SK-N-MC (cell line): Measurements from ENCODE around the gene KCNA10.

Experiments
- DNase-seq: peaks from one replicate; pipeline ENCODE4 v3.0.0-alpha.2; 2011; ENCODE audit warnings: low read depth, low spot score
- H3K27ac ChIP-seq: fragments of 200-600 bp; sonication (generic); 2 replicates; pipeline ENCODE4 v1.5.1; 2016; ENCODE audit warnings: mixed run types
- H3K36me3 ChIP-seq: fragments of 200-600 bp; sonication (generic); 2 replicates; pipeline ENCODE4 v1.6.1; 2017; ENCODE audit warnings: antibody characterized with exemption, low read length, mixed read lengths; ENCODE audit not compliant: insufficient read depth
- H3K4me3 ChIP-seq: fragments of 200-600 bp; sonication (generic); 2 replicates; pipeline ENCODE4 v1.5.1; 2016
- H3K9ac ChIP-seq: fragments of 200-600 bp; sonication (generic); 2 replicates; pipeline ENCODE4 v1.8.0; 2017; ENCODE audit warnings: mixed run types, mixed read lengths; ENCODE audit not compliant: insufficient read length
- H3K9me3 ChIP-seq: fragments of 200-600 bp; sonication (generic); 2 replicates; pipeline ENCODE4 v1.6.1; 2017; ENCODE audit warnings: low read depth, mild to moderate bottlenecking, antibody characterized with exemption, low read length, moderate library complexity, mixed read lengths
- EZH2 ChIP-seq: fragments of 200-600 bp; sonication (generic); IDR thresholded peaks from one replicate; pipeline ENCODE4 v1.6.1; 2017; ENCODE audit warnings: antibody characterized with exemption
- FOXP2 ChIP-seq: optimal IDR thresholded peaks from 2 replicates; pipeline ENCODE3; 2011; ENCODE audit warnings: mild to moderate bottlenecking, moderate library complexity; ENCODE audit not compliant: insufficient read depth; ENCODE audit errors: extremely low read length, control extremely low read depth
- POLR2AphosphoS5 ChIP-seq: IDR thresholded peaks from 2 replicates; pipeline ENCODE4 v1.6.1; 2012; ENCODE audit warnings: mild to moderate bottlenecking, low read depth, low read length, borderline replicate concordance

KCNA10 gene

GRCh38 chr1:110541906-110542395 lies 23.0 kb upstream of the KCNA10 start:
- H3K36me3 ChIP-seq = no peaks in the 10 kb centered on the region
- no peak overlapping the region for H3K9ac ChIP-seq
- no peak overlapping the region for H3K4me3 ChIP-seq
- TF ChIP-seq EZH2 (no peak), POLR2AphosphoS5 (no peak), FOXP2 (no peak)
- H3K9me3 ChIP-seq = no peaks in the 10 kb centered on the region
- no peak for DNase-seq
- H3K27ac ChIP-seq = no peak overlapping the region

- Histone ChIP-seq H3K4me3 (no peak overlapping the region), H3K36me3 (no peaks in the 10 kb centered on the region), H3K9ac (no peak overlapping the region), H3K9me3 (no peaks in the 10 kb centered on the region), H3K27ac (no peak overlapping the region)
- TF ChIP-seq EZH2 = no peak
- TF ChIP-seq FOXP2 = no peak
- no peak for TF ChIP-seq POLR2AphosphoS5
- no peak for DNase-seq
Measured at GRCh38 chr1:110540891-110541685, 22.1 kb upstream of the KCNA10 start.

GRCh38 chr1:110538921-110539320 lies 19.9 kb upstream of the KCNA10 start:
- Histone ChIP-seq H3K9me3 (no peaks in the 10 kb centered on the region), H3K36me3 (no peaks in the 10 kb centered on the region), H3K27ac (no peak overlapping the region), H3K9ac (no peak overlapping the region), H3K4me3 (no peak overlapping the region)
- DNase-seq = no peak
- TF ChIP-seq POLR2AphosphoS5 (no peak), EZH2 (no peak), FOXP2 (no peak)

- Histone ChIP-seq H3K27ac (no peak overlapping the region), H3K36me3 (no peaks in the 10 kb centered on the region), H3K9ac (no peak overlapping the region), H3K4me3 (no peak overlapping the region), H3K9me3 (no peaks in the 10 kb centered on the region)
- TF ChIP-seq POLR2AphosphoS5 (no peak), EZH2 (no peak), FOXP2 (no peak)
- DNase-seq = no peak
Measured at GRCh38 chr1:110538075-110538474, 19.1 kb upstream of the KCNA10 start.

- Histone ChIP-seq H3K36me3 (no peaks in the 10 kb centered on the region), H3K27ac (no peak overlapping the region)
- DNase-seq = no peak
Measured at GRCh38 chr1:110535985-110536384, 17.0 kb upstream of the KCNA10 start.

GRCh38 chr1:110533230-110533629 lies 14.3 kb upstream of the KCNA10 start:
- Histone ChIP-seq H3K9me3 (no peaks in the 10 kb centered on the region), H3K27ac (no peak overlapping the region), H3K36me3 (no peaks in the 10 kb centered on the region), H3K4me3 (no peak overlapping the region), H3K9ac (no peak overlapping the region)
- DNase-seq = no peak
- TF ChIP-seq POLR2AphosphoS5 = no peak
- TF ChIP-seq EZH2 = no peak
- TF ChIP-seq FOXP2 = no peak

More at GRCh38 chr1:110535985-110536384, 17.0 kb upstream of the KCNA10 start:
- Histone ChIP-seq H3K9me3 (no peaks in the 10 kb centered on the region), H3K9ac (no peak overlapping the region), H3K4me3 (no peak overlapping the region)
- TF ChIP-seq FOXP2 (no peak), EZH2 (no peak), POLR2AphosphoS5 (no peak)

- no peaks in the 10 kb centered on the region for H3K36me3 ChIP-seq
- no peak overlapping the region for H3K4me3 ChIP-seq
- H3K9ac ChIP-seq = no peak overlapping the region
- TF ChIP-seq POLR2AphosphoS5 = no peak
- H3K9me3 ChIP-seq = no peaks in the 10 kb centered on the region
- H3K27ac ChIP-seq = no peak overlapping the region
- DNase-seq = no peak
Measured at GRCh38 chr1:110529011-110529410, 10.0 kb upstream of the KCNA10 start.

- no peak overlapping the region for H3K4me3 ChIP-seq
- DNase-seq = no peak
- H3K36me3 ChIP-seq = no peaks in the 10 kb centered on the region
- TF ChIP-seq POLR2AphosphoS5 (no peak), FOXP2 (no peak), EZH2 (no peak)
- no peaks in the 10 kb centered on the region for H3K9me3 ChIP-seq
- no peak overlapping the region for H3K27ac ChIP-seq
- no peak overlapping the region for H3K9ac ChIP-seq
Measured at GRCh38 chr1:110526201-110526780, 7.3 kb upstream of the KCNA10 start.
